Measurements from ENCODE around the gene CCR7. TPM values are rescaled to one million over a fixed set of nuclear protein-coding genes. Genes with fewer than 3 reads are reported as not detected.

Gene CCR7
- total and polyA plus RNA-seq, 2 of the 13 experiments (the other 11 are each of a cell fraction or from before 2014, with no cell fraction given) = 0.04 to 0.53 TPM

DNA sequence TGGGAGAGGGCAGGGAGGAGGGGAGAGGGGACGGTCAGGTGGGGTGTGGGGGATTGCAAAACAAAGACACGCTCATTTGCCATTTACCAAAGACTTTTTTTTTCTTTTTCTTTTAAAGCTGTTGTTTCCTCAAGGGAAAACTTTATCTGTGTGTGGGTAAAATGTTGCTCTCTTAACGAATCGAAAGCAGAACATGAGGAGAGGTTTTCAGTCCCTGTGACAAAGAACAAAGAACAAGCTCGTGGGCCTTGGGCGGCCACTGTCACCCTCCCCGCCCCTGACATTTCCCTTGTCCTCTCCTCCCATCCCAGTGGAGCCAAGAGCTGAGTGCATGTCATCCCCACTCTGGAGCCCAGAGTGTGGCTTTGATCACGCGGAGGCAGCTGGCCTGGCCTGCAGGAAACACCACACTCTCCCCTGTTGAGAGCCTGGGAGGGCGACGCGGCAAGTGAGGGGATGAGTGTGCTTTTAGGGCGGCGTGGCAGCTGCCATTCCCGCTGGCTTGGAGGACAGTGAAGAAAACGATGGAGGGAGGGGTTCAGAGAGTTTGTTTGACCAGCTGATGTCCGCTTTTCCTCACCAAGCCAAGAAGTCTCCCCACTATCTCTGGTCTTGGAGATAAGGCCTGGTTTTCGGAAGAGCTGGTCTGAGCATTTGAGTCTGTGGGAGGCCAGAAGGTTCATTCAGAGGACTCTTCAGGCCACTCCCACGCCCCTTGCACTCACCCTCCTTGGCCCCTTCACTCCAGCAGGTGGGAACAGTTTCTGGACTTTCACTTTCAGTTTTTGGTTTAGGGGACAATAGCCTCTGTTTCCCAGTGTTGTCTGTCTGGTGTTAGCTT lies 11.4 kb downstream of the CCR7 start (continued):
- TF ChIP-seq GPN1 (CRISPR knock-in tag; IDR thresholded peaks at IDR 0.05; ENCODE audit: borderline replicate concordance) = no peak
- TF ChIP-seq CAMTA2 (CRISPR knock-in tag; IDR thresholded peaks at IDR 0.05; ENCODE audit: borderline replicate concordance) = no peak
- TF ChIP-seq TOPORS (CRISPR knock-in tag; IDR thresholded peaks at IDR 0.05) = no peak
- no peak for TF ChIP-seq SPEN (CRISPR knock-in tag; IDR thresholded peaks at IDR 0.05; ENCODE audit: low read depth)
- no peak for TF ChIP-seq EP300 (IDR thresholded peaks at IDR 0.05; ENCODE audit: low read depth in 2 of 2, low read length in 2 of 2)
- no peak for TF ChIP-seq EP300 (CRISPR knock-in tag; IDR thresholded peaks at IDR 0.05; ENCODE audit: borderline replicate concordance)
- TF ChIP-seq GTF3A (CRISPR knock-in tag; conservative IDR thresholded peaks at IDR 0.05) = no peak
- no peak for TF ChIP-seq ZKSCAN8 (CRISPR knock-in tag; IDR thresholded peaks at IDR 0.05; ENCODE audit: borderline replicate concordance)
- TF ChIP-seq, protein P1, sequence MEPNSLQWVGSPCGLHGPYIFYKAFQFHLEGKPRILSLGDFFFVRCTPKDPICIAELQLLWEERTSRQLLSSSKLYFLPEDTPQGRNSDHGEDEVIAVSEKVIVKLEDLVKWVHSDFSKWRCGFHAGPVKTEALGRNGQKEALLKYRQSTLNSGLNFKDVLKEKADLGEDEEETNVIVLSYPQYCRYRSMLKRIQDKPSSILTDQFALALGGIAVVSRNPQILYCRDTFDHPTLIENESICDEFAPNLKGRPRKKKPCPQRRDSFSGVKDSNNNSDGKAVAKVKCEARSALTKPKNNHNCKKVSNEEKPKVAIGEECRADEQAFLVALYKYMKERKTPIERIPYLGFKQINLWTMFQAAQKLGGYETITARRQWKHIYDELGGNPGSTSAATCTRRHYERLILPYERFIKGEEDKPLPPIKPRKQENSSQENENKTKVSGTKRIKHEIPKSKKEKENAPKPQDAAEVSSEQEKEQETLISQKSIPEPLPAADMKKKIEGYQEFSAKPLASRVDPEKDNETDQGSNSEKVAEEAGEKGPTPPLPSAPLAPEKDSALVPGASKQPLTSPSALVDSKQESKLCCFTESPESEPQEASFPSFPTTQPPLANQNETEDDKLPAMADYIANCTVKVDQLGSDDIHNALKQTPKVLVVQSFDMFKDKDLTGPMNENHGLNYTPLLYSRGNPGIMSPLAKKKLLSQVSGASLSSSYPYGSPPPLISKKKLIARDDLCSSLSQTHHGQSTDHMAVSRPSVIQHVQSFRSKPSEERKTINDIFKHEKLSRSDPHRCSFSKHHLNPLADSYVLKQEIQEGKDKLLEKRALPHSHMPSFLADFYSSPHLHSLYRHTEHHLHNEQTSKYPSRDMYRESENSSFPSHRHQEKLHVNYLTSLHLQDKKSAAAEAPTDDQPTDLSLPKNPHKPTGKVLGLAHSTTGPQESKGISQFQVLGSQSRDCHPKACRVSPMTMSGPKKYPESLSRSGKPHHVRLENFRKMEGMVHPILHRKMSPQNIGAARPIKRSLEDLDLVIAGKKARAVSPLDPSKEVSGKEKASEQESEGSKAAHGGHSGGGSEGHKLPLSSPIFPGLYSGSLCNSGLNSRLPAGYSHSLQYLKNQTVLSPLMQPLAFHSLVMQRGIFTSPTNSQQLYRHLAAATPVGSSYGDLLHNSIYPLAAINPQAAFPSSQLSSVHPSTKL (CRISPR knock-in tag; IDR thresholded peaks at IDR 0.05) = 0 out of 2 replicates have a peak, but pooled peaks have one; percentile 6
- TF ChIP-seq PAWR (CRISPR knock-in tag; IDR thresholded peaks at IDR 0.05; ENCODE audit: borderline replicate concordance) = no peak
- TF ChIP-seq, protein P2, sequence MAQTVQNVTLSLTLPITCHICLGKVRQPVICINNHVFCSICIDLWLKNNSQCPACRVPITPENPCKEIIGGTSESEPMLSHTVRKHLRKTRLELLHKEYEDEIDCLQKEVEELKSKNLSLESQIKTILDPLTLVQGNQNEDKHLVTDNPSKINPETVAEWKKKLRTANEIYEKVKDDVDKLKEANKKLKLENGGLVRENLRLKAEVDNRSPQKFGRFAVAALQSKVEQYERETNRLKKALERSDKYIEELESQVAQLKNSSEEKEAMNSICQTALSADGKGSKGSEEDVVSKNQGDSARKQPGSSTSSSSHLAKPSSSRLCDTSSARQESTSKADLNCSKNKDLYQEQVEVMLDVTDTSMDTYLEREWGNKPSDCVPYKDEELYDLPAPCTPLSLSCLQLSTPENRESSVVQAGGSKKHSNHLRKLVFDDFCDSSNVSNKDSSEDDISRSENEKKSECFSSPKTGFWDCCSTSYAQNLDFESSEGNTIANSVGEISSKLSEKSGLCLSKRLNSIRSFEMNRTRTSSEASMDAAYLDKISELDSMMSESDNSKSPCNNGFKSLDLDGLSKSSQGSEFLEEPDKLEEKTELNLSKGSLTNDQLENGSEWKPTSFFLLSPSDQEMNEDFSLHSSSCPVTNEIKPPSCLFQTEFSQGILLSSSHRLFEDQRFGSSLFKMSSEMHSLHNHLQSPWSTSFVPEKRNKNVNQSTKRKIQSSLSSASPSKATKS (CRISPR knock-in tag; IDR thresholded peaks at IDR 0.05) = no peak
- peak; percentile 40; the same call in 1 of the 2 replicates for TF ChIP-seq MYC (CRISPR knock-in tag; IDR thresholded peaks at IDR 0.05; ENCODE audit: borderline replicate concordance)
- TF ChIP-seq NCOA2 (CRISPR knock-in tag; IDR thresholded peaks at IDR 0.05) = no peak
- no peak for TF ChIP-seq RXRB (CRISPR knock-in tag; IDR thresholded peaks at IDR 0.05; ENCODE audit: borderline replicate concordance)
- TF ChIP-seq ZNF547 (CRISPR knock-in tag; IDR thresholded peaks at IDR 0.05) = no peak
- no peak for TF ChIP-seq MZF1 (CRISPR knock-in tag; IDR thresholded peaks at IDR 0.05; ENCODE audit: borderline replicate concordance)
- no peak for TF ChIP-seq GATAD2A (CRISPR knock-in tag; IDR thresholded peaks at IDR 0.05)
- no peak for TF ChIP-seq ZNF773 (CRISPR knock-in tag; IDR thresholded peaks at IDR 0.05; ENCODE audit: borderline replicate concordance)
- TF ChIP-seq ZSCAN22 (CRISPR knock-in tag; IDR thresholded peaks at IDR 0.05) = no peak
- no peak for TF ChIP-seq ZNF382 (CRISPR knock-in tag; IDR thresholded peaks at IDR 0.05; ENCODE audit: borderline replicate concordance)
- no peak for TF ChIP-seq AGO2 (optimal IDR thresholded peaks at IDR 0.05; ENCODE audit: low read depth, low read length)
- TF ChIP-seq ZNF878 (CRISPR knock-in tag; IDR thresholded peaks at IDR 0.05) = no peak
- 0 out of 2 replicates have a peak, but pooled peaks have one; percentile 9 for TF ChIP-seq ZNF792 (CRISPR knock-in tag; IDR thresholded peaks at IDR 0.05)
- no peak for TF ChIP-seq ZNF343 (CRISPR knock-in tag; IDR thresholded peaks at IDR 0.05)
- TF ChIP-seq NONO (IDR thresholded peaks at IDR 0.05) = no peak
- TF ChIP-seq NONO (CRISPR knock-in tag; conservative IDR thresholded peaks at IDR 0.05) = no peak
- TF ChIP-seq TOE1 (CRISPR knock-in tag; IDR thresholded peaks at IDR 0.05) = no peak
